HG02943 (cell line): ENCODE results near the gene PTPRK.
"Not testable (repeated sequence)": the region's sequence is repeated elsewhere in the genome, so short reads cannot be mapped to it uniquely, and the experiment has no call there.

Experiments used
- ATAC-seq: cut with Tn5 transposase; IDR thresholded peaks from one replicate; pipeline ENCODE4 v1.9.1; 2021; ENCODE audit warnings: mild to moderate bottlenecking, low read depth, moderate library complexity; ENCODE audit not compliant: unreplicated experiment

Gene PTPRK

GRCh38 chr6:128492386-128492785 lies 28.0 kb downstream of the PTPRK start:
- no peak for ATAC-seq

GRCh38 chr6:128491610-128492206 lies 28.7 kb downstream of the PTPRK start:
- ATAC-seq: no peak

- ATAC-seq: no peak
Observed at GRCh38 chr6:128491100-128491581, 29.3 kb downstream of the PTPRK start.

GRCh38 chr6:128487746-128488145 lies 32.7 kb downstream of the PTPRK start:
- no peak for ATAC-seq

- ATAC-seq: no peak
Observed at GRCh38 chr6:128487055-128487454, 33.3 kb downstream of the PTPRK start.

- not testable (repeated sequence) for ATAC-seq
Observed at GRCh38 chr6:128486580-128486979, 33.8 kb downstream of the PTPRK start.

GRCh38 chr6:128483472-128484135 lies 36.8 kb downstream of the PTPRK start:
- no peak for ATAC-seq

- ATAC-seq: no peak
Observed at GRCh38 chr6:128482642-128483041, 37.8 kb downstream of the PTPRK start.

- no peak for ATAC-seq
Observed at GRCh38 chr6:128479991-128480390, 40.4 kb downstream of the PTPRK start.

GRCh38 chr6:128479048-128479666 lies 41.2 kb downstream of the PTPRK start:
- no peak for ATAC-seq

- ATAC-seq: no peak
Observed at GRCh38 chr6:128478230-128479047, 42.0 kb downstream of the PTPRK start.

GRCh38 chr6:128474933-128475332 lies 45.5 kb downstream of the PTPRK start:
- no peak for ATAC-seq

- ATAC-seq: no peak
Observed at GRCh38 chr6:128474481-128474880, 45.9 kb downstream of the PTPRK start.

- no peak for ATAC-seq
Observed at GRCh38 chr6:128471907-128472306, 48.5 kb downstream of the PTPRK start.

- ATAC-seq: no peak
Observed at GRCh38 chr6:128465368-128466343, 54.7 kb downstream of the PTPRK start.

- ATAC-seq: no peak
Observed at GRCh38 chr6:128464790-128465189, 55.6 kb downstream of the PTPRK start.

- ATAC-seq: no peak
Observed at GRCh38 chr6:128463942-128464341, 56.5 kb downstream of the PTPRK start.

GRCh38 chr6:128461501-128461900 lies 58.9 kb downstream of the PTPRK start:
- no peak for ATAC-seq

- no peak for ATAC-seq
Observed at GRCh38 chr6:128456510-128457230, 63.7 kb downstream of the PTPRK start.
